Upper lobe of left lung (tissue), 4 donors: ENCODE measurements around the gene EPHB2.

ENCODE experiments used
- EP300 ChIP-seq, 4 donors: sonication (generic); formaldehyde crosslinking; IDR thresholded peaks; one replicate each; pipeline ENCODE4 v1.5.1; 2017; ENCODE audit warnings: antibody characterized with exemption in 4 of 4, control low read depth in 2 of 4
- POLR2A ChIP-seq, 4 donors: fragments of 450-650 bp; IDR thresholded peaks; one replicate each; pipeline ENCODE4 v1.5.1; 2016 to 2017; ENCODE audit warnings: antibody characterized with exemption in 4 of 4, mild to moderate bottlenecking in 2 of 4
- POLR2AphosphoS5 ChIP-seq, 2 donors: sonication (generic); formaldehyde crosslinking; IDR thresholded peaks; one replicate each; pipeline ENCODE4 v1.5.1; 2017; ENCODE audit warnings: antibody characterized with exemption in 2 of 2
- TF ChIP-seq, protein P1 (sequence below), 6 experiments: fragments of 450-650 bp in 4 of 6; fragments of 200-600 bp in 2 of 6; sonication (generic) in 2 of 6; IDR thresholded peaks; one replicate each; pipeline ENCODE4 v1.5.1; 2016 to 2019; ENCODE audit warnings: antibody characterized with exemption in 6 of 6

DNA sequence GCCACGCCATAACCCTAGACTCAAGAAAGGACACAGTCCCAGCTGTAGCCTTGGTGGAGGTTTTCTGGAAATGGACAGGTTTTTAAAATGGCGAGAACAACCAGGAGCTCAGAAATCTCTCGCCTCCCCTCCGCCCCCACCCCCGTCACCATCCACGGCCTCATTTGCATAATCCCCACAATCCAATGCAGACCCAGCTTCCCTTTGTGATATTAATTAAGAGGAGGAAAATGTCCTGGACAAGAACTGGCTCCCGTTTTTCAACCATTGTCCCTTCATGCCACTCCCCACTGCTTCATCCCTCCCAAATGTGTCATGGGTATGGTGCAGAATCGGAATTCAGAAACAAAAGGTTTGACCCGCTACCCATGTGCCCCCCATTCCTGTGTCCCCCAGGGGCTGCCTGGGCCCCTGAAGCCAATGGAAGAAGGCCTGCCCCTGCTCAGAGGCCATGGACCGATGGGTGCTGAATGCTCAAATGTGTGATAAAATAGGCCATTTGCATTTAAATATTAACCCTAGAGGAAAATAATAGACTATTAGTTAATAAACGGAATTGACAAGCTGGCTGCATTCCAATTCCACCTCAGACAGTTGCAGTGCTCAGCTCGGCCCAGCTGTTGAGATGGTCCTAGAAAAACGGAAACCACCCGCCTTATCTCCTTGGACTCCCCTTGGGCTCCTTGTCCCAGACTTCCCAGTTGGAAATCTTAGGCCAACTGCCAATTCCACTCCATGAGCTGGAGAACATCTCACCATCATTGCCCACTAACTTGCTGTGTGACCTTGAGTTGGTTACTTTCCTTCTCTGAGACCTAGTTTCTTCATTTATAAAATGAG is 10.7 kb upstream of the EPHB2 start:
- TF ChIP-seq POLR2AphosphoS5 (IDR thresholded peaks at IDR 0.05) (no peak), POLR2A (IDR thresholded peaks at IDR 0.05) (no peak), EP300 (IDR thresholded peaks at IDR 0.05) (no peak)
- TF ChIP-seq, protein P1, sequence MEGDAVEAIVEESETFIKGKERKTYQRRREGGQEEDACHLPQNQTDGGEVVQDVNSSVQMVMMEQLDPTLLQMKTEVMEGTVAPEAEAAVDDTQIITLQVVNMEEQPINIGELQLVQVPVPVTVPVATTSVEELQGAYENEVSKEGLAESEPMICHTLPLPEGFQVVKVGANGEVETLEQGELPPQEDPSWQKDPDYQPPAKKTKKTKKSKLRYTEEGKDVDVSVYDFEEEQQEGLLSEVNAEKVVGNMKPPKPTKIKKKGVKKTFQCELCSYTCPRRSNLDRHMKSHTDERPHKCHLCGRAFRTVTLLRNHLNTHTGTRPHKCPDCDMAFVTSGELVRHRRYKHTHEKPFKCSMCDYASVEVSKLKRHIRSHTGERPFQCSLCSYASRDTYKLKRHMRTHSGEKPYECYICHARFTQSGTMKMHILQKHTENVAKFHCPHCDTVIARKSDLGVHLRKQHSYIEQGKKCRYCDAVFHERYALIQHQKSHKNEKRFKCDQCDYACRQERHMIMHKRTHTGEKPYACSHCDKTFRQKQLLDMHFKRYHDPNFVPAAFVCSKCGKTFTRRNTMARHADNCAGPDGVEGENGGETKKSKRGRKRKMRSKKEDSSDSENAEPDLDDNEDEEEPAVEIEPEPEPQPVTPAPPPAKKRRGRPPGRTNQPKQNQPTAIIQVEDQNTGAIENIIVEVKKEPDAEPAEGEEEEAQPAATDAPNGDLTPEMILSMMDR (IDR thresholded peaks at IDR 0.05), result no peak
